Stimulated activated CD8-positive, alpha-beta memory T cell treated with anti-CD3 and anti-CD28 coated beads, Interleukin-12 subunit alpha, Interleukin-12 subunit beta, amount 100 ng/mL, for 24 hours (primary cell): Measurements from ENCODE around the gene NFKBIE.
"Not testable (repeated sequence)": the region's sequence is repeated elsewhere in the genome, so short reads cannot be mapped to it uniquely, and the experiment has no call there.

Experiments used
- DNase-seq: peaks from one replicate; pipeline ENCODE4 v3.0.0-alpha.2; 2020; ENCODE audit errors: extremely low read depth

Gene NFKBIE, protein sequence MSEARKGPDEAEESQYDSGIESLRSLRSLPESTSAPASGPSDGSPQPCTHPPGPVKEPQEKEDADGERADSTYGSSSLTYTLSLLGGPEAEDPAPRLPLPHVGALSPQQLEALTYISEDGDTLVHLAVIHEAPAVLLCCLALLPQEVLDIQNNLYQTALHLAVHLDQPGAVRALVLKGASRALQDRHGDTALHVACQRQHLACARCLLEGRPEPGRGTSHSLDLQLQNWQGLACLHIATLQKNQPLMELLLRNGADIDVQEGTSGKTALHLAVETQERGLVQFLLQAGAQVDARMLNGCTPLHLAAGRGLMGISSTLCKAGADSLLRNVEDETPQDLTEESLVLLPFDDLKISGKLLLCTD

DNA sequence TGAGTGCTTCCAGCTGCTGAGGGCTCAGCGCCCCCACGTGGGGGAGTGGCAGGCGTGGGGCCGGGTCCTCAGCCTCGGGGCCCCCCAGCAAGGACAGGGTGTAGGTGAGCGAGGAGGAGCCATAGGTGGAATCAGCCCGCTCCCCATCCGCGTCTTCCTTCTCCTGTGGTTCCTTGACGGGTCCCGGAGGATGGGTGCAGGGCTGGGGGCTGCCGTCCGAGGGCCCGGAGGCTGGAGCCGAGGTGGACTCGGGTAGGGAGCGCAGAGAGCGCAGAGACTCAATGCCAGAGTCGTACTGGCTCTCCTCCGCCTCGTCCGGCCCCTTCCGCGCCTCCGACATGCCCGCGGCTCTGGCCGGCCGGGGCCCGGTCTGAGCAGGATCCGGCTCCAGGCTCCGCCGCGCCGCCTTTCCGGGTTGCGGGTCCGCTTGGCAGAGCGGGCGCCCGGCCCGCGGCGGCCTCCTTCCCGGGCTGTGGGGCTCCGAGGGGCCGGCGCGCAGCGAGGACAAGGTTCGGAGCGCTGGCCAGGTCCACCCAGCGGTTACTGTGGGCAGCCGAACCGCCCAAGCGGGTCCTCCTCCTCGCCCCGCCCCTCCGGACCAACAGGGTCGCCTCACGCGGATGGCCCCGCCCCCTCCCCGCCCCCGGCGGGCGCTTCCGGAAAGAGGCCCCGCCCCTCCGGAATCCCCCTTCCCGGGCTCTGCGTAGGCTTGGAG, at the start of gene NFKBIE:
TSS of gene NFKBIE (minus strand) at position 545 of the 715 bp plus-strand sequence. CDS start at position 340, 205 bp downstream.
- DNase-seq = peak; percentile 86

DNA sequence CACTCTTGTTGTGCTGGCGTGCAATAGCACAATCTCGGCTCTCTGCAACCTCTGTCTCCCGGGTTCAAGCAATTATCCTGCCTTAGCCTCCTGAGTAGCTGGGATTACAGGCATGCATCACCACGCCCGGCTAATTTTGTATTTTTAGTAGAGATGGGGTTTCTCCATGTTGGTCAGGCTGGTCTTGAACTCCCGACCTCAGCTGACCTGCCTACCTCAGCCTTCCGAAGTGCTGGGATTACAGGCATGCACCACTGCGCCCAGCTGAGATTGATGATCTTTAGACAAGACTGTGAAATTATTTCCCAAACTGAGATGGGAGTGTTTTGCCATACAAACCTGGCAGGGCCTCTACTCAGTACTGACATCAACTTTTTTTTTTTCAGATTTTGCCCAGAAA, 49.3 kb upstream of the NFKBIE start:
- DNase-seq = not testable (repeated sequence)

DNA sequence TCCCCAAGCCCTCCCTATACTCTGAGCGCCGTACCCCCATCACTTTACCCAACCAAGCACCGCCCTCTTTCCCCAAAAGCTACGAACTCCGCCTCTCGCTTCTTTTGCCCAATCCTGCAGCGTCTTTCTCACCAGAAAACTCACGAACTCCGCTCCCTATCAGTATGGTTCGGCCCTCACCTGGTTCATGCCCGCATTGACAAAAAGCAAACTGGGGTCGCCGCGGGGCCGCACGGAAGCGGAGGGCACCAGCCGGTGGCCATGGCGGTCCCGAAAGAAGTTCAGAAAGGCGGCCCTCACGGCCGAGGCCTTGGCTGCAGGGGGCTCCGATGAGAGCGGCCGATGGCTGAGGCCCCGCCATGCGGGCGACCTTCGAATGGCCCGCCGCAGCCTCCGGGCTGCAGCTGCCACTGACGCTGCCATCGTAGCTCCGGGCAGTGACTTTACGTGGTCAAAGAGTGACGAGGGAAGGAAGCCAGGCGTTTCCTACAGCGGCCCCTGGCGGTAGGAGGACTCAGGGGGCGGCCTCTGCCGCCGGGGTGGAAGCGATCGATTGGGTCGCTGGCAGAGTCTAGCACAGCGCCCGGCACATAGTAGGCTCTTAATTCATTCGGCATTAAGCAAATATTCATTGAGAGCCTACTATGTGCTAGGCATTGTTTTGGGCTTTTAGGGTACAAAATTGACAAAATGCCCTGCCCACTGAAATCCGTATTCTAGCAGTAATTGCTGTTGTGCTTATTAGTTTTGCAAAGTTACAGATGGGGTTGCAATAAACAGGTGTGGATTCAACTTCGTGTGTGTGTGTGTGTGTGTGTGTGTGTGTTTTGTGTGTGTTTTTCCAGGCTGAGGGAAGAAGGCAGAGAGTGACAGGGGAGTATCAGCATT, 47.8 kb upstream of the NFKBIE start, which contains the start of gene AARS2:
TSS of gene AARS2 (minus strand) at position 447 of the 888 bp plus-strand sequence. CDS start at position 423, 24 bp downstream.
- DNase-seq = peak; percentile 84

DNA sequence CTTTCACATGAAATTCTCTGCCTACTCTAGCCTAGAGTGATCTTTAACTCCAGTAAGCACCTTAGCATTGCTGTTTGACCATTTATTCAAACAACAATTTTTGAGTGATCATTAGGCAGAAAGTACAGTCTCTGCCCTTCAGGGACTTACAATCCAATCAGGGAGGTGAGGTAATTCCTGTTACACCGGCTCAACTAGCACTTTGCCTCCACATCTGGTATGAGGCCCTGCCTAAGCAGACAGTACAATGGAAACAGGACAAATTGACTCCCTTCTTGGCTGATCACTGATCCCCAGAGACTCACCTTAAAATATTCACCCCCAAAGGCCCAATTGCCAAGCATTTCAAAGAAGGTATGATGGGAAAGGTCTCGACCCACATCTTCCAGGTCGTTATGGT, 46.4 kb upstream of the NFKBIE start:
- no peak for DNase-seq

DNA sequence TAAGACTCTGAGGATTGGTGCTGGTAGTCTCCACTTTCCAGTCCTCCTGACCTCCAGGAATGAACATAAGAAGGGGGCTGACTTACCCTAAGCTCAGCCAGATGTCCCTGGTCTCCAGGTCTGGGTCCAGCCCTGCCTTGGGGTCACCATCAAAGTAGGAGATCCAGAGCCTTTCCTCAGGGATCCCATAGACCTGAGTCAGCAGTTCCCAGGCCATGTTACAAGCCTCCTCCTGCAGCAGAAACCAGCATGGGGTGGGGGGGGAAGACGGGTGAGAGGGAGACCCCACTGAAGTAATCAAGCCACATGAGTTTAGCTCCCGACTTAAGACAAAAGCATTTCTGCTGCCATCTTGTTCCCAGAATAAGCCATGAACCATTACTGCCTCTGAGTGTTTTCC, 46.0 kb upstream of the NFKBIE start:
- DNase-seq = no peak

DNA sequence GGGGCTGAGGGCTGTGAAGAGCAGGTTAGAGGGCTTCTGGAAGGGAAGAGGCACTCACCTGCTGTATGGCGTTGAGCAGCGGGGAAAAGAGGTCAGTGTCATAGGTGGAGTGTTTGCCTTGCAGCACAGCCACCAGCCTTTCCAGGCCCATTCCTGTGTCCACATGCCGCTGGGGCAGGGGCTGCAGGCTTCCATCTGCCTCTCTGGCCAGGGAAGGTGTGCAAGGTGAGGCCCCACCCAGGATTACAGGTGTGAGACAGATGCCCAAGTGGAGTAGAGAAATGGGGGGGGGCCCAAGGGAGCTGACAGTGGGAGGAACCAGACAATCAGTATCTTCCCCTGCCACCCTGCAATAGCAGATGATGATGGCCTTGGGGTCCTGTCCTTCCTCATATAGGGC, 44.9 kb upstream of the NFKBIE start:
- no peak for DNase-seq

DNA sequence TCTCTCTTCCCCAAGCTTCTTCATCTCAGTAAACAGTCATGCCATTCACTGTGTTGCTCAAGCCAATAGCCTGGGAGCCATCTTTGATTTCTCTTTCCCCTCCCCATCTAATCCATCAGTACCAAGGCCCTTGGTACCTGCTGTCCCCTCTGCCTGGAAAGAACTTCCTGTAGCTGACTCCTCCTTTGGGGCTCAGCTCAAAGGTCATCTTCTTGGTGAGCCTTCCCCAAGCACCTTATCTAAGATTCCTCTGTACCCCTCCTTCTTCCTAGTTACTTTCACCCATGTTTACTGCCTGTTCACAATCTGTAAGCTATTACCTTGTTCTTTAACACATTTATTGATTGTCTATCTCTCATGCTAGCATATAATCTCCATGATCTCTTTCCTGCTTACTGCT, 44.3 kb upstream of the NFKBIE start:
- DNase-seq = no peak

DNA sequence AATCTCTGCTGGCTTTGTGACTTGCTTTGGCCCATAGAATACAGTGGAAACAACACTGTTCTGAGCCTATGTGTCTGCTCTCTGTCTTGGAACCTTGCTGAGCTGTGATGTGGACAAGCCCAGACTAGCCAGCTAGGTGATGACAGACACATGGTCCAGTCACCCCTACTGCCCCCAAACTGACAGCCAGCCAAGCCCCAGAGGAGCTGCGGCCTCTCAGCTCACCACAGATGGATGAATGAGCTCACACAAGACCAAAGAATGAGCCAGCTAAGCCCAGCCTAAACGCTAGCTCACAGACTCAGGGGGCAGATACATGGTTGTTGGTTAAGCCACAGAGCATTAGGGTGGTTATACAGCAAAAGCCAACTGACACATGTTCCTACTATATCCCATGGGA, 43.7 kb upstream of the NFKBIE start:
- no peak for DNase-seq

DNA sequence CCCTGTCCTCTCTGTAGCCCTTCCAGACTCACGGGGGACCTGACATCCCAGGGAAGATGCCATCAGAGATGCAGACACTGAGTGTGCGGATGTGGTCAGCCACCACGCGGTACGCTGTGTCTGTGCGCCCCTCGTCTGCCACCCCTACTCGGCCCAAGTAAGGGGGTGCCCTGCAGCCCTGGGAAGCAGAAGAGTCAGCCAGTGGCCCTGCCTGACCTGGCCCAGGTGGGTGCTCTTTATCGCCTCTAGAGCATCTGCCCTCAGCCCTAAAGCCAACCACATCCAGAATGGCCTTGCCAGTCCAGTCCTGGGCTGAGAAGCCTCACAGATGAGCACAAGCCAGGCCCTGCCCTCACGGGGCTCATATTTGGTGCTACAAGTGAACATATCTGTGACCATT, 41.9 kb upstream of the NFKBIE start:
- no peak for DNase-seq

DNA sequence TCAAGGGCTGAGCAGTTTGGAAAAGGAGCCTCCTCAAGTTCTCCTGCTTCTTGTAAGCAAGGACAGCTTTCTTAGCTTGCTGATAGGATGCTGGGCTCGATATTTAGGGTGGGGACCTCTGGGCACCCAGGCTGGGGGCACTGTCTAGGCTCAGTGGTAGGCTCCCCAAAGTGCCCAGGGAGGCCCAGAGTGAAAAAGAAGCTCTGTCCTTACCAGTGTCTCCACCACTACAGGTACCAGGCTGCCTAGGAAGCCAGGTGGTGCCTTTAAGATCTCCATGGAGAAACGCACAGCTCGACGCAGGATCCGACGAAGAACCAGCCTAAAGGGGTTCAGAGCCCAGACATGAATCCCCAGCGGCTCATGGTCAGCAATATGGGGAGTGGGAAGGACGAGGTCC, 41.4 kb upstream of the NFKBIE start:
- DNase-seq = no peak

DNA sequence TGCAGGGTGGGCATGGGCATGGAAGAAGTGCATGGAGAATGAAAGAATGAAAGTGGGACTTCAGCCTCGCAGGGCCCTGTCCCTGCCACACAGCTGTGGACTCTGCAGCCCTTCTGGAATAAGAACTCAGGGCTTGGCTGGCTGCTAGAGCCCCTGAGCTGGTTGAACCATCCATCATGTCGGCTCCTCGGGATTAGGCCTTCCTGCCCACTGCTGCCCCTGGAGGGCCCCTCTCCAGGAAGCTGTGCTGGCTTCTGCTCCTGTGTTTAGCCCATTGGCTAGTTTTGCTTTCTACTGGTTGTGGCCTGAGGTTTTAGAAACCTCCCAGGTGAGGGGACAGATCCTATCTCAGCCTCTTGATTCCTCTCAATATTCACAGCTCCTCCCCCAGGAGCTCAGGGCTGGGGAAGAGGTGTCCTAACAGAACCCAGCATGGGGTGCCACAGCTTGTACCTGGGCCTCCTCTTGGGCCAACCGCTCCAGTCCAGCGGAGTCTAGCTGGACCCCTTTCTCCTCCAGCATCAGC, 39.9 kb upstream of the NFKBIE start:
- DNase-seq = no peak

DNA sequence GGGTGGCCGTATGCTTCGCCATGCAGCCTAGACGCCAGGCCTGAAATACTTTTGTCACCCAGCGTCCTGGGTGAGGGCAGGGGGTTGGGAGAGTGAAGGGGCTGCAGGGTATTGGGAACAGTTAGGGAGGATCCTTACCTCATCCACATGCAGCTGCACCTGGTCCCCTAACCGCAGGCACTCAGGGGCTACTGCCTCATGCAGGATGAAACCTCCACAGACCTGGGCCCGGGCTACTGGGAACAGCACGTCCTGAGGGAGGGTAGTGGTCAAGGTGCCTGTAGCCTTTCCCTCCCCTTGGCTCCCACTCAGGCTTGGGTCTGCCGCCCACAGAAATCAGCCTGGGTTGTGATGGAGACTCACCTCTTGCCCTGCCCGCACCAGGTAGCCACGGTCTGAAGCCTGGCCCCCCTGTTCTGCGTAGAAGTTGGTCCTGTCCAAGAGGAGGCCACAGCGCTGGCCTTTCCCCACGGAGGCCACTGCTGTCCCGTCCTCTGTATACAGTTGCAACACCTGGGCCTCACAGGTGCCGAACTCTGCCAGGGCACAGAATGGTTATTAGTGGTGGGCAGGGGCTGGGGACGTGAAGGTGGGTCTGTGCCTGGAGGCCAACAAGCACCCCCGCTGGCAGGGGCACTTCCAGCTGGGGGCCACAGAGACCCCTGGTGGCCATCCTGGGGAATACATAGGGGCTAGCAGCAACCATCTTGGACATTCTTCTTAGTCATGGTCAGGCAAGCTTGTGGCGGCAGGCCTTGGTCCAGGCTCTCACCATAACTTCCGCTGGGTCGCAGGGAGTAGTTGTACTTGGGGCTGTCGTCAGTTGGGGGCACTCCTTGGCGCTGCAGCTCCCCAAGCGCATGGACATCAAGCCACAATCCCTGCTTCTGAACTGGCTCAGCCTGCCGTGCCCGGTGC, 39.2 kb upstream of the NFKBIE start:
- no peak for DNase-seq

DNA sequence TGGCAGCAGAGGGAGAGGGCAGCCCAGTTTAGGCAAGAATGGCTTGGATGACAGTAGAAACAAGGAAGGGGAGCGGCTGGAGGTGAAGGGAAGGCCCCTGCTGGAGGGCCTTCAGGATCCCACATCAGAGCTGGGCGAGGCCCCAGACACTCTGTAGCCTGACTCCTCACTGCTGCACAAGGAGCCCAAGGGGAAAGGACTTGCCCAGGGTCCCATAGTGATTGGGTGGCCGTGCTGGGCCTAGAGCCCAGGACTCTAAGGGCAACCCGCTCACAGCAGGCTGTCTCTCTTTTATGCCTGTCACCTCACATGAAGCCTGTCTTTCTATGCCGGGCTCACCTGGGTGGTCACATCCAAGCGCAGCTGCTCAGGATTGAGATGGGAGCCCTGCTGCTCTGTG, 38.5 kb upstream of the NFKBIE start:
- DNase-seq = no peak

DNA sequence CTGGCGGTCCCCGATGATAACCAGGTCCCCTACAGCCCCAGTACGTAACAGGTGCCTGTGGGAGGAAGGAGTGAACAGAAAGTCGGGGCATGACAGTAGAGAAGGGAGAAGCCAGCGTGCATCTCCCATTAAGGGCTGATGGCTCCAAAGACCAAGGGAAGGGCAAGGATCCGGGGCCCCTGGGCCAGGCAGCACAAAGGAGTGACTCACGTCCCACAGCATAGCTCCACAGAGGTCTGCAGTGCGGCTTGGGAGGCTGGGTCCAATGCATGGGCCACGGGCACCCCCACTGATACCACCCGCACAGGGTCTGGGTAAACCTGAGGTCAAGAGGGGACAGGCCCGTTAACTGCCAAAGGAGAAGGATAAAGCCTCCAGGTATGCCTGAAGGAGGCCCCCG, 37.5 kb upstream of the NFKBIE start:
- DNase-seq = no peak

DNA sequence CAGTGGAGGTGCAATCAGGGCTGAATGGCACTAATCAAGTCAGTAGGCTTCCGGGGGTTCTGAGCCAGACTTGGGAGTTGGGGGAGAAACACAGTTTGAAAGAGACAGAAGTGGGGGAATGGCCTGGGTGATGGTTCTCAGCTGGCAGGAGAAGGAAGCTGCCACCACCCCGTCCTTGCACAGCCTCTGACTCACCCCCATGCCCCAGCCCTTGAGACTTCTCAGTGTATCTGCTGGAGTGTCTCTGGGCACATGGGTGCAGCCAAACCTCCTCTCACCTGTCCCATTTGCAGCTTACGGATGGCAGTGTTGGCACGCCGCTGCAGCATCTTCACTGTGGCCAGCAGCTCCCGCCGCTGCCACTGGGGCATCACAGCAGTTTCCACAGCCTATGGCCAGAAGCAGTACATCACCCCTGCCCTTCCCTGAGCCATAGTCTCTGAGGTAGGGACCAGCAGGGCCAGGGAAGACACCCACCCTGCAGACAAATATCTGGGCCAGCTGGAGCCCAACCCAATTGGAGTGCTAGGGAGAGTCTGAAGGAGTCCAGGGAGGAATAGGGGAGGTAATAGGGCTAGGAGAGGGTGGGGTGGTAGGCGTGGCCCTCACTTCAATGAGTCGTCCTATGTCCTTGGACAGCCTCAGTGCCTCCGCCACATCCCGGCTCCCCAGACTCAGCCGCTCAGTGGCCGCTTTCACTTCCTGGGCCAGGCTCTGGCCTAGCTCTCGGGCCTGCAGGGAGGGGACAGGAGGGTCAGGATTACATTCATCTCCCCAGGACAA, 36.6 kb upstream of the NFKBIE start:
- no peak for DNase-seq

DNA sequence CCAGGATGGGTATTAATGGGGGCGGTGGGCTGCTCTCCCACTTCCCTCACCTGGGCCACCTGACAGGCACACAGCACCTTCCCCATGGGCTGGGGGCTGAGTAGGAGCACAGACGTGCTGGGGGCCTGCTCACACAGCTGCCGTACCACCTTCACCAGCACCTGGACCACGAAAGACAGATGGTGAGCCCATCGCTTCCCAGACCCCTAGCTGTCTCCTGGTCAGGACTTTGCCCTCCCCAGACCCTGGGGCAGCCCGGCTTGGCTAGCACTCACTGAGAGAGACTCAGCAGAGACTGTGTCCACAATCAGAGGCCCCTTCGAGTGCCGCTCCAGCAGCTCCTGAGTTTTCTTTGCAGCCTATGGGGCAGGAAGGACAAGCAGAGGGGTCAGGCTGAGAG, 35.8 kb upstream of the NFKBIE start:
- DNase-seq = no peak

DNA sequence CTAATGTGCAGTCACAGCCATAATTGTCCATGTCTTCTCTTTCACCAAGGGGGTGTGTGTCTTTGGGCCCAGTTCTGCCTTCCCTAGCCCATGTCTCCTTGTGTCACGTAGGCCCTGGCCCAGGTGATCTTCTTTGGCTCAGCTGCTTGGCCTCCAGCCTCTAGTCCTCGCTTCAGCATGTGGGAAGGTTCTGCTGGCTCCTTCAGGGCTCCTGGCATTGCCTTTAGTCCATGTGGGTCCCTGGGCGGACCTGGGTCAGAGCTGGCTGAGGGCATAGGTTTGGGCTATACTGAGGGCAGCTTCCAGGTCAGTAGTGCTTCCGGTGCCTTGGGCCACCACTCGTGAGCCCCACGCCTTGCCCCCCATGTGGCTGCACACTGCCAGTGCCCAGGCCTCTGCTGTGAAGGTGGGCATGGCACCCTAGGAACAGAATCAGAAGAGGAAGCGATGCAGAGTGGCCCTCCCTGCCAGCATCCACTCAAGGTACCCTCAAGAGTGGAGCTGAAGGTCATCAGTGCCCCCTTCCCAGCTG, 35.0 kb upstream of the NFKBIE start:
- DNase-seq = no peak

DNA sequence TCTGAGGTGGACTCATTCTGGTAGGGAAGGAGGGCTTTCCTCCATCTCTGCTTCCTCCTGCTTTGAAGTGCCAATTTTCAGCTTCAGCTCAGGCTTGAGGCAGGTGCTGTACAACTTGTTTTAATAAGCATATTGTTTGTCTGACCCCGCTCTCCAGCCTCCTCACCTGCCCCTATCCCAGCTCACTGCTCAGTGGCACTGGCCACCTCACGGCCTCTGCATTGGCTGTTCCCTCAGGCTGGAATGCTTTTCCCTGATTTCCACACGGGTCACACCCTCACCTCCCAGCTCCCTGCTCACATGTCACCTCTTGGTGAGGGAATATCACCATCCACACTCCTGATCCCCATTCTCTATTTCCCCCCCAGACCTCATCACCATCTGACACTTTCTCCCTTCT, 33.5 kb upstream of the NFKBIE start:
- DNase-seq = no peak

DNA sequence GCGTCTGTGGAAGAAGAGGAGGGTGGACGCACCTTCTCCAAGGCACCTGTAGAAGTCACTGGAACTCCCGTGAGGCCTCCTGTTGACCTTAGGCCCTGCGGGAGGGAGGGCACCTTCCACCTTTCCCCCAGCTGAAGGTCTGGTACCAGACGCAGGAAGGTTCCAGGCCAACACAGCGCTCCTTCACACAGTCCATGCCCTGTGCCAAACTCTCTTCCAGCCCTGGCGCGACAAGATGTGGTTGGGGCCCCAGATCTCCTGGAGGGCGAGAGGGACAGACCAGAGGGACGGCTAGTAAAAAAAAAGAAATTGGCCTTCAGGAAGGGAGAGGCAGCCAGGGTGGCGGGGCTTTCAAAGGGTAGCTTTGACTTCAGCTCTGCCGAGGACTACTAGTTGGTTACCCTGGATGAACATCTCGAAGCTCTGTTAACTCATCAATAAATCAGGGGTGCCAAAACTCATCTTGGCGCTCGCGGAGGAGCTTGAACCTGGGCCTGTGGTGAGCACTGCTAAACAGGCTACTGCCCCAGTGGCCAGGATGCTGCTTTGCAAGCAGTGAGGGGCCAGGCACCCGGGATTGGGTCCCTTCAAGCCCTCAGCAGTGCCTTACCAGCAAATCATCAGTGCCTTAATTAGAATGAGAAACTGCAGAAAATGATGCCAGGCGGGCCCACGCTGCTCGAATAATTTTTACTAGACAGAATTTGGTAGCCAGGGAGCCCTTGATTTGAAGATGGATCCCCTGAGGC, 32.9 kb upstream of the NFKBIE start:
- no peak for DNase-seq
